HG02852 (cell line): ENCODE results near the gene PLSCR1.
"Not testable (repeated sequence)": the region's sequence is repeated elsewhere in the genome, so short reads cannot be mapped to it uniquely, and the experiment has no call there.

Source experiments
- ATAC-seq: cut with Tn5 transposase; IDR thresholded peaks from one replicate; pipeline ENCODE4 v1.9.1; 2021; ENCODE audit warnings: mild to moderate bottlenecking, moderate library complexity; ENCODE audit not compliant: unreplicated experiment

PLSCR1 gene

GRCh38 chr3:146550743-146551510 lies 6.5 kb upstream of the PLSCR1 start:
- ATAC-seq = peak; percentile 94

GRCh38 chr3:146550070-146550615 lies 5.7 kb upstream of the PLSCR1 start:
- ATAC-seq = no peak

GRCh38 chr3:146547235-146547835 lies 2.9 kb upstream of the PLSCR1 start:
- no peak for ATAC-seq

- ATAC-seq = no peak
These were observed 2.1 kb upstream of the PLSCR1 start for GRCh38 chr3:146546366-146546965.

GRCh38 chr3:146544929-146545528 lies 622 bp upstream of the PLSCR1 start:
- ATAC-seq = no peak

GRCh38 chr3:146543461-146544001 lies 876 bp downstream of the PLSCR1 start:
- ATAC-seq = peak; percentile 11

GRCh38 chr3:146542978-146543377 lies 1.4 kb downstream of the PLSCR1 start:
- ATAC-seq = no peak

GRCh38 chr3:146542179-146542578 lies 2.2 kb downstream of the PLSCR1 start:
- no peak for ATAC-seq

GRCh38 chr3:146540978-146541377 lies 3.4 kb downstream of the PLSCR1 start:
- no peak for ATAC-seq

GRCh38 chr3:146540236-146540635 lies 4.2 kb downstream of the PLSCR1 start:
- peak; percentile 28 for ATAC-seq

- no peak for ATAC-seq
These were observed 5.1 kb downstream of the PLSCR1 start for GRCh38 chr3:146539315-146539714.

GRCh38 chr3:146537603-146538002 lies 6.8 kb downstream of the PLSCR1 start:
- ATAC-seq = no peak

- ATAC-seq = no peak
These were observed 7.7 kb downstream of the PLSCR1 start for GRCh38 chr3:146536681-146537080.

- ATAC-seq = no peak
These were observed 12.0 kb downstream of the PLSCR1 start for GRCh38 chr3:146532406-146532805.

GRCh38 chr3:146530609-146531008 lies 13.8 kb downstream of the PLSCR1 start:
- no peak for ATAC-seq

GRCh38 chr3:146529021-146529420 lies 15.4 kb downstream of the PLSCR1 start:
- ATAC-seq = no peak

- no peak for ATAC-seq
These were observed 19.4 kb downstream of the PLSCR1 start for GRCh38 chr3:146524961-146525360.

- no peak for ATAC-seq
These were observed 20.9 kb downstream of the PLSCR1 start for GRCh38 chr3:146523531-146523930.

- not testable (repeated sequence) for ATAC-seq
These were observed 21.9 kb downstream of the PLSCR1 start for GRCh38 chr3:146522174-146523158.

- no peak for ATAC-seq
These were observed 23.0 kb downstream of the PLSCR1 start for GRCh38 chr3:146521394-146521793.
